IMR-90 (cell line): Measurements from ENCODE around the gene UBLCP1. TPM values are rescaled to one million over a fixed set of nuclear protein-coding genes. Genes with fewer than 3 reads are reported as not detected.

Source experiments
- ATAC-seq: fragments of 200-7000 bp; cut with Tn5 transposase; 2 replicates; pipeline ENCODE4 v1.9.1; 2020; ENCODE audit warnings: low read depth, mild to moderate bottlenecking, moderate library complexity
- BruUV-seq: library from RNA; stranded (reverse); fragments of 400-500 nt; replicated peaks from 2 replicates; lab custom pipeline; 2021; lab: Mats Ljungman, UMichigan
- CTCF ChIA-PET: fragments of 300-600 bp; formaldehyde crosslinking; extraction: SDS; loops from one replicate; lab custom pipeline; 2021; ENCODE audit warnings: antibody characterized with exemption; lab: Yijun Ruan, JAX
- POLR2A ChIA-PET: fragments of 300-600 bp; sonication (Branson Sonifier 250); formaldehyde crosslinking; loops from one replicate; lab custom pipeline; 2022; ENCODE audit warnings: antibody characterized with exemption; ENCODE audit not compliant: unreplicated experiment; lab: Charles Lee
- DNase-seq: peaks from one replicate; pipeline ENCODE4 v3.0.0; 2013
- H2AFZ ChIP-seq: replicated peaks from 2 replicates; pipeline ENCODE3; 2013; ENCODE audit warnings: low read length, mild to moderate bottlenecking; ENCODE audit not compliant: poor library complexity
- H2AK5ac ChIP-seq: 2 replicates; pipeline ENCODE4 v1.6.1; 2013; ENCODE audit warnings: low read depth, low read length, inconsistent platforms
- H2AK9ac ChIP-seq: replicated peaks from 2 replicates; pipeline ENCODE3; 2013; ENCODE audit warnings: mild to moderate bottlenecking, low read depth, low read length, moderate library complexity; ENCODE audit not compliant: poor library complexity
- H2BK120ac ChIP-seq: 2 replicates; pipeline ENCODE4 v1.6.1; 2013; ENCODE audit warnings: low read depth, low read length, inconsistent platforms
- H2BK15ac ChIP-seq: 3 replicates; pipeline ENCODE4 v1.6.1; 2013; ENCODE audit warnings: low read depth, low read length, inconsistent platforms
- H2BK20ac ChIP-seq: 2 replicates; pipeline ENCODE4 v1.6.1; 2013; ENCODE audit warnings: low read depth, mild to moderate bottlenecking, inconsistent platforms, low read length, moderate library complexity
- H2BK5ac ChIP-seq: 2 replicates; pipeline ENCODE4 v1.6.1; 2013; ENCODE audit warnings: mild to moderate bottlenecking, low read depth, low read length, inconsistent platforms; ENCODE audit not compliant: poor library complexity, severe bottlenecking
- H3K14ac ChIP-seq: replicated peaks from 2 replicates; pipeline ENCODE4 v1.6.1; 2013; ENCODE audit warnings: low read depth, low read length, inconsistent platforms
- H3K18ac ChIP-seq: 2 replicates; pipeline ENCODE4 v1.6.1; 2013; ENCODE audit warnings: low read depth, low read length, control low read depth
- H3K23ac ChIP-seq: 2 replicates; pipeline ENCODE4 v1.6.1; 2013; ENCODE audit warnings: low read depth, low read length, inconsistent platforms
- H3K27ac ChIP-seq: 2 replicates; pipeline ENCODE4 v1.5.1; 2013; ENCODE audit warnings: mild to moderate bottlenecking, control low read depth, low read length; ENCODE audit not compliant: insufficient read depth
- H3K27me3 ChIP-seq: 2 replicates; pipeline ENCODE4 v1.6.1; 2013; ENCODE audit warnings: low read length; ENCODE audit not compliant: control insufficient read depth, insufficient read depth
- H3K36me3 ChIP-seq: 2 replicates; pipeline ENCODE4 v1.6.1; 2013; ENCODE audit warnings: low read length, mixed read lengths; ENCODE audit not compliant: control insufficient read depth, insufficient read depth
- H3K4ac ChIP-seq: 2 replicates; pipeline ENCODE4 v1.6.1; 2013; ENCODE audit warnings: low read depth, low read length, inconsistent platforms
- H3K4me1 ChIP-seq: 2 replicates; pipeline ENCODE4 v1.6.1; 2013; ENCODE audit warnings: low read length, mixed read lengths; ENCODE audit not compliant: control insufficient read depth, insufficient read depth
- H3K4me2 ChIP-seq: 2 replicates; pipeline ENCODE4 v1.6.1; 2013; ENCODE audit warnings: low read depth, mild to moderate bottlenecking, control low read depth, low read length, moderate library complexity
- H3K4me3 ChIP-seq: 2 replicates; pipeline ENCODE4 v1.5.1; 2013; ENCODE audit warnings: low read depth, mild to moderate bottlenecking, control low read depth, low read length, moderate library complexity; ENCODE audit not compliant: insufficient read depth
- H3K56ac ChIP-seq: 2 replicates; pipeline ENCODE4 v1.6.1; 2013; ENCODE audit warnings: low read length, inconsistent platforms; ENCODE audit not compliant: insufficient read depth; ENCODE audit errors: extremely low read depth
- H3K79me1 ChIP-seq, 2 experiments: 2 replicates each; pipeline ENCODE4 v1.6.1; 2013; ENCODE audit warnings: low read length in 2 of 2, inconsistent platforms in 1 of 2, low read depth in 1 of 2
- H3K9ac ChIP-seq: 2 replicates; pipeline ENCODE4 v1.6.1; 2013; ENCODE audit warnings: low read depth, low read length, control low read depth
- H3K9me1 ChIP-seq: 2 replicates; pipeline ENCODE4 v1.6.1; 2013; ENCODE audit warnings: low read length, inconsistent platforms; ENCODE audit not compliant: insufficient read depth
- H3K9me3 ChIP-seq: 2 replicates; pipeline ENCODE4 v1.6.1; 2013; ENCODE audit warnings: low read length; ENCODE audit not compliant: control insufficient read depth, insufficient read depth
- H4K20me1 ChIP-seq: 2 replicates; pipeline ENCODE4 v1.6.1; 2013; ENCODE audit warnings: low read length, inconsistent platforms; ENCODE audit not compliant: insufficient read depth
- H4K5ac ChIP-seq: 2 replicates; pipeline ENCODE4 v1.6.1; 2013; ENCODE audit warnings: mild to moderate bottlenecking, low read depth, low read length, control low read depth
- H4K8ac ChIP-seq, 2 experiments: 2 replicates each; pipeline ENCODE4 v1.6.1; 2013; ENCODE audit warnings: low read depth in 2 of 2, low read length in 2 of 2, control low read depth in 1 of 2, inconsistent platforms in 1 of 2
- H4K91ac ChIP-seq: 2 replicates; pipeline ENCODE4 v1.6.1; 2013; ENCODE audit warnings: low read depth, low read length, inconsistent platforms; ENCODE audit not compliant: insufficient read depth
- BHLHE40 ChIP-seq: fragments of 150-350 bp; IDR thresholded peaks from 2 replicates; pipeline ENCODE4 v1.6.1; 2016; ENCODE audit warnings: mild to moderate bottlenecking, low read depth, low read length
- MAZ ChIP-seq: IDR thresholded peaks from 2 replicates; pipeline ENCODE4 v1.6.1; 2012; ENCODE audit warnings: low read depth, mild to moderate bottlenecking, low read length, improper control_type of control experiment, moderate library complexity, borderline replicate concordance
- POLR2A ChIP-seq: IDR thresholded peaks from 2 replicates; pipeline ENCODE4 v1.6.1; 2012; ENCODE audit warnings: mild to moderate bottlenecking, low read depth, low read length
- WGBS, 2 experiments: methylation state at CpG; one replicate each; pipeline versions ENCODE4 v1.1.5 to v1.1.7; 2013; ENCODE audit warnings: missing lambda C conversion rate in 2 of 2; ENCODE audit not compliant: insufficient read length in 1 of 2; ENCODE audit errors: extremely low coverage in 2 of 2; 5-methylcytosine and 5-hydroxymethylcytosine counted together
- dilution Hi-C: fragments of 300-500 bp; cut with HindIII; formaldehyde crosslinking; loops from one replicate; pipeline ENCODE4 v1.14.3; 2018; ENCODE audit warnings: low sequenced_read_pairs; ENCODE audit not compliant: unreplicated experiment
- in situ Hi-C: fragments of 300-500 bp; cut with MboI; formaldehyde crosslinking; loops from 3 replicates; pipeline ENCODE4 v1.14.3; 2019; ENCODE audit warnings: low sequenced_read_pairs, inconsistent platforms, mixed read lengths
- intact Hi-C: fragments of 100-400 bp; cut with micrococcal nuclease; formaldehyde crosslinking; loops from 2 replicates; pipeline ENCODE4 v1.10.0; 2022
- polyA plus RNA-seq, 3 experiments: library from polyadenylated mRNA; depleted of rRNA; stranded (reverse); fragments of >200 nt; gene quantifications; 2 replicates each; pipeline ENCODE4 v1.2.3, GENCODE V29; 2012; ENCODE audit warnings: low replicate concordance in 1 of 3
- total RNA-seq: library from RNA; depleted of rRNA; stranded (reverse); fragments of >200 nt; gene quantifications from 2 replicates; pipeline ENCODE4 v1.2.3, GENCODE V29; 2012

The UBLCP1 gene
- total and polyA plus RNA-seq, 2 of the 4 experiments (the other 2 are of a cell fraction) = 11.7 to 17.5 TPM

- peak; percentile 8 for DNase-seq
- H2AK5ac ChIP-seq = no peak overlapping the region
- no peak overlapping the region for H3K27ac ChIP-seq
- intact Hi-C loops = no loop called here
- no TSS peak for BruUV-seq
- H3K27me3 ChIP-seq = no peaks in the 10 kb centered on the region
- CTCF ChIA-PET = interaction anchor here (0.7 kb wide), 1 partner anchor 14 kb away, joined by 5 read pairs; no protein-coding TSS in a partner anchor
- no peak overlapping the region for H2AK9ac ChIP-seq
- no peak overlapping the region for H2AFZ ChIP-seq
- peaks cover 2% of the 10 kb centered on the region; the same call in 1 of the 2 replicates for H3K4me1 ChIP-seq
- H3K56ac ChIP-seq = no peak overlapping the region
- H2BK15ac ChIP-seq = no peak overlapping the region
- H2BK20ac ChIP-seq = no peak overlapping the region
- POLR2A ChIA-PET = interaction anchor here (0.6 kb wide), 1 partner anchor 39 kb away, joined by 3 read pairs; no protein-coding TSS in a partner anchor
- no peaks in the 10 kb centered on the region for H3K36me3 ChIP-seq
- no peaks in the 10 kb centered on the region for H3K9me3 ChIP-seq
- H2BK5ac ChIP-seq = no peak overlapping the region
- H3K4me2 ChIP-seq = no peak overlapping the region
- no peak overlapping the region for H4K91ac ChIP-seq
- no peak overlapping the region for H4K5ac ChIP-seq
- no peaks in the 10 kb centered on the region for H4K20me1 ChIP-seq
- H3K23ac ChIP-seq = no peak overlapping the region
- no peak overlapping the region for H3K4ac ChIP-seq
- dilution Hi-C loops = no loop called here
- no peaks in the 10 kb centered on the region for H3K79me1 ChIP-seq
- H3K18ac ChIP-seq = no peak overlapping the region
- in situ Hi-C loops = no loop called here
- no peak for ATAC-seq
- H3K9ac ChIP-seq = no peak overlapping the region
- H4K8ac ChIP-seq = no peak overlapping the region
- H3K4me3 ChIP-seq = no peak overlapping the region
- no peaks in the 10 kb centered on the region for H3K9me1 ChIP-seq
- H3K14ac ChIP-seq = no peak overlapping the region
- WGBS, 2 experiments = no CpG with 5 or more reads among the region's 5 CpGs
- TF ChIP-seq POLR2A (no peak), BHLHE40 (no peak), MAZ (no peak)
- H2BK120ac ChIP-seq = no peak overlapping the region
These were observed 42.9 kb upstream of the UBLCP1 start for GRCh38 chr5:159220206-159220605.
